ENCODE results near the gene SSTR3.

SSTR3 gene

DNA sequence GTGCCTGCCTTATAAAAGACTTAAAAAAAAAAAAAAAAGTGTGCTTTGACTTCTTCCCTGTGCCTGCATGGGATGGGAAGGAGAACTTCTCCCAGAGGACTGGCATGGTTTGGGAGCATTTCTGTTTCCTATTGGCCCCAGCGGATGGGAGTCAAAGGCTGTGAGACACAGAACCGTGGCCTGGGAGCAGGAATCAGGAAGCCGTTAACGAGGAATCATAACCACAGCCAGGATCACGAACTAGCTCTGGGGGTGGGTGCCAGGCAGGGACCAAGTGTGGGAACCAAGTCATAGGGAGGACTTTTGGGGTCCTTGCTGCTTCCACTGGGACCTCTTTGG lies 24.8 kb downstream of the SSTR3 start:
- TF ChIP-seq, protein P1, sequence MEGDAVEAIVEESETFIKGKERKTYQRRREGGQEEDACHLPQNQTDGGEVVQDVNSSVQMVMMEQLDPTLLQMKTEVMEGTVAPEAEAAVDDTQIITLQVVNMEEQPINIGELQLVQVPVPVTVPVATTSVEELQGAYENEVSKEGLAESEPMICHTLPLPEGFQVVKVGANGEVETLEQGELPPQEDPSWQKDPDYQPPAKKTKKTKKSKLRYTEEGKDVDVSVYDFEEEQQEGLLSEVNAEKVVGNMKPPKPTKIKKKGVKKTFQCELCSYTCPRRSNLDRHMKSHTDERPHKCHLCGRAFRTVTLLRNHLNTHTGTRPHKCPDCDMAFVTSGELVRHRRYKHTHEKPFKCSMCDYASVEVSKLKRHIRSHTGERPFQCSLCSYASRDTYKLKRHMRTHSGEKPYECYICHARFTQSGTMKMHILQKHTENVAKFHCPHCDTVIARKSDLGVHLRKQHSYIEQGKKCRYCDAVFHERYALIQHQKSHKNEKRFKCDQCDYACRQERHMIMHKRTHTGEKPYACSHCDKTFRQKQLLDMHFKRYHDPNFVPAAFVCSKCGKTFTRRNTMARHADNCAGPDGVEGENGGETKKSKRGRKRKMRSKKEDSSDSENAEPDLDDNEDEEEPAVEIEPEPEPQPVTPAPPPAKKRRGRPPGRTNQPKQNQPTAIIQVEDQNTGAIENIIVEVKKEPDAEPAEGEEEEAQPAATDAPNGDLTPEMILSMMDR (IDR thresholded peaks at IDR 0.05; ENCODE audit: unreplicated experiment in 3 of 3), result no peak
- Mint-ChIP-seq H3K27me3 (ENCODE audit: low read depth) (no peaks in the 10 kb centered on the region), H3K9me3 (no peaks in the 10 kb centered on the region), H3K4me1 (peaks cover 48% of the 10 kb centered on the region), H3K27ac (peak overlapping the region; percentile 99), H3K4me3 (peak overlapping the region; percentile 87 to 92 (median 88)), H3K36me3 (ENCODE audit: low read depth) (peaks cover 7% of the 10 kb centered on the region)

DNA sequence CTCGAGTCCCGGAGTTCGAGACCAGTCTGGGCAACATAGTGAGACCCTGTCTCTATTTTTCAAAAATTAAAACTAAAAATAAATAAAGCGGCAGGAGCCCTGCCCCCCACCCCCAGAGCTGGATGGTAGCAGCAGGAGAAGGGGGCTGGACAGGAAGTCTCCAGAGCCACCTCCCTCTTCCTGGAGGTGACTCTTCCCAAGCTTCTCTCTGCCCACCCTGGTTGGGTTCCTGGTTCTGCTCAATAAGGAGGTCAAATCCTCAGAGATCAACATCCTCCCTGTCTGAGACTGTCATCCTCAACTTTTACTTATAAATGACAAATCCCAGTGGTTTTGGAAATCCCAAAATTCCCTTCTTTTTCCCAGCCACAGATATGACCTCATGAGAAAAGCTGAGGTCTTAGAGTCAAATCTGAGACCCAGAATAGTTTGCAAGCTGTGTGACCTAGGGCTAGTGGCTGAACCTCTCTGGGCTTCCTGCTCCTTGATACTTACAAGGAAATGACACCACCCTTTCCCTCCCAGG lies 25.2 kb downstream of the SSTR3 start:
- Mint-ChIP-seq H3K27me3 (ENCODE audit: low read depth) (no peaks in the 10 kb centered on the region), H3K36me3 (ENCODE audit: low read depth) (peaks cover 7% of the 10 kb centered on the region), H3K9me3 (no peaks in the 10 kb centered on the region), H3K4me3 (peak overlapping the region; percentile 87 to 92 (median 88)), H3K27ac (peak overlapping the region; percentile 99), H3K4me1 (peaks cover 48% of the 10 kb centered on the region)
- TF ChIP-seq, protein P1 (IDR thresholded peaks at IDR 0.05; ENCODE audit: unreplicated experiment in 3 of 3), result no peak

DNA sequence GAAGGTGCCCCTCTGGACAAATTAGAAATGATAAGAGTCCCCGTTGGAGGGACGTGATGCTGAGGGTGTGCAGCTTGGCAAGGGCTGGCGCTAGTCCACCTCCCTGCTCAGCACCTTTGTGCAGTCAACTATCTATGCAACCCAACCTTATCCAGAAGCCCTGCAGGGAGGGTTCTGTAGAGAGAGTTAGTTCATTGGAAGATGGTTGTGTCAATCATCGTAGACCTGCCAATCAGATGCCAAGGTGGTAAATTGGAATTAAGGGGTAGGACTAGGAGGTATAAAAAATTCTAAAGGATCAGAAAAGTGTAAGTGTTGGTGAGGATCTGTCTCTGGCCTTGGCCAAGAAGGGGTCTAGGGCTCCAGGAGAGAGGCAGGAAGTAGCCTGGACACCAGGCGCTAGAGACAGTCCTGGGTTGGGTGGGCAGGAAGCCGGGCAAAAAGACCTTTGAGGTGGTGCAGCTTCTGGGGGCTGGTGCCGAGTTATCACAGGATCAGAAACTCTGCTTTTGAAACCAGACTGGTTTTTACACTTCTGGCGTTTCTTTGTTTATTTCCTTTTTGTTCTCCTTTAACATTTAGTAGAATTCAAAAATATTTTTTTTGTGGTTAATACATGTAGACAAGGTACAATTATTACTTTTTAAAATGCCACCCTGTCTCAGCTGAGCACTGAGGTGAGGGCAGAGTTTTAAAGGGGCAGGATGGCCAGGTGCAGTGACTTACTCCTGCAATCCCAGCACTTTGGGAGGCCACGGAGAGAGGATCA lies 25.9 kb downstream of the SSTR3 start:
- H3K9me3 Mint-ChIP-seq, result no peaks in the 10 kb centered on the region
- H3K27me3 Mint-ChIP-seq (ENCODE audit: low read depth), result no peaks in the 10 kb centered on the region
- peaks cover 52% of the 10 kb centered on the region for H3K4me1 Mint-ChIP-seq
- peaks cover 10% of the 10 kb centered on the region for H3K36me3 Mint-ChIP-seq (ENCODE audit: low read depth)
- TF ChIP-seq, protein P1 (IDR thresholded peaks at IDR 0.05; ENCODE audit: unreplicated experiment in 3 of 3), result no peak
- H3K4me3 Mint-ChIP-seq, result peak overlapping the region; percentile 73 to 92 (median 87)
- H3K27ac Mint-ChIP-seq, result peak overlapping the region; percentile 93 to 98 (median 97)

DNA sequence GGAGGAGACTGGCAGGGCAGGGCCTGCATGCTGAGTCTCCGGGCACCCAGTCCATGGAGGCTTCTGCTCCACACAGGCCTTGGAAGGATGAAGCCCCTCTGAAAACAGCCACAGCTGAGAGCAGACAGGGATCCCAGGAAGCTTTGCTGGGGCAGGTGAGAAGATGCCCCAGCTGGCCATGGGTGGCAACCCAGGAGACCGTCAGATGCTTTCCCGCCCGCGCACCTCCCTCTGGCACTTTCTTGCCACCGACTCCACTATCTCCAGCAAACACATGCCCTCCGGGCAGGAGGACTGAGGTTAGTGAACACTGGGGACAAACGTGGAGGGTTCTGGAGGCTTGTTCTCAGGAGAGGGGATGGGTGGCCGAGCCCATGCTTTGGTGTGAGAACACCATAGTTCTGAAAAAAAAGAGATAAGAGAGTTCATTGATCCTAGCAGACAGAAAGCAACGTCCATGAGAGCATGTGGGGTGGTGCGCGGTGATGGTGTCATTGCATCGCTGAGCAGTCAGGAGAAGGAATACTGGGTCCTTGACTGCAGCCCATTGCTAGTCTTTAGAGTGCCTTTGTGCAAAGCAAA lies 26.5 kb downstream of the SSTR3 start:
- H3K27ac Mint-ChIP-seq, result peak overlapping the region; percentile 93 to 98 (median 97)
- H3K9me3 Mint-ChIP-seq, result no peaks in the 10 kb centered on the region
- H3K4me1 Mint-ChIP-seq, result peaks cover 52% of the 10 kb centered on the region
- H3K36me3 Mint-ChIP-seq (ENCODE audit: low read depth), result peaks cover 10% of the 10 kb centered on the region
- no peaks in the 10 kb centered on the region for H3K27me3 Mint-ChIP-seq (ENCODE audit: low read depth)
- TF ChIP-seq, protein P1 (IDR thresholded peaks at IDR 0.05; ENCODE audit: unreplicated experiment in 3 of 3), result no peak
- peak overlapping the region; percentile 73 to 92 (median 87) for H3K4me3 Mint-ChIP-seq

DNA sequence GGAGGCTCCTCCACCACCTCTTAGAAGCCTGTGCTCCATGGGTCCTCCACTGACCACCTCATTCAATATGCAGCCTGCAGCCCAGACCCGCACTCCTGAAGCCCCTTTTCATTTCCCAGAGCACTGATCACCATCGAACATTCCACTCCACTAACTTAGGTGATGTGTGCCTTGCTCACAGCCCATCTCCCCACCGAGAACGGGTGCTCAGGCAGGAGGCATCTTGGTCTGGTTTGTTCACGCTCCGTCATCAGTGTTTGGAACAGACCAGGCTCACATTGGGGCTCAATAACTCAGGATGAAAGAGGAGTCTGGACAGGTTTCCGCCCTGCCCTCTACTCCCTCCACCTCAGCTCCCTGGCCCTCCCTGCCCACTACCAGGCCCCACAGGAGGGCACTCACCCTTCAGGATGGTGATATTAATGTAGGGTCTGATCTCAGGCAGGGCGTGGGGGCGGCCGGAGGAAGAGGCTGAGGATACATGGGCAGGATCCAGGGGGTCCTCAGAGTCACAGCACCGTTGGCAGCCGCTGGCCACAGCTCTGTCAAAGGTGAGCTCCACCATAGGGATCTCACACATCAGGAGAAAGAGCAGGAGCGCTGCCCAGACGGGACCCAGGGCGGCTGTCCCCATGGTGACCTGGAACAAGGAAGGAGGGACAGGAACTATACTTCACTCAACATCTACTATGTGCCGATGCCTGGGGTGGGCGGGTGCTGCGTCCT lies 27.3 kb downstream of the SSTR3 start:
- H3K4me1 Mint-ChIP-seq, result peaks cover 59% of the 10 kb centered on the region
- peaks cover 10% of the 10 kb centered on the region for H3K36me3 Mint-ChIP-seq (ENCODE audit: low read depth)
- H3K4me3 Mint-ChIP-seq, result peak overlapping the region in 1 of 3 experiments; percentile 15
- peak overlapping the region in 2 of 3 experiments; percentile 58 to 70 for H3K27ac Mint-ChIP-seq
- no peaks in the 10 kb centered on the region for H3K9me3 Mint-ChIP-seq
- peaks cover under 1% of the 10 kb centered on the region for H3K27me3 Mint-ChIP-seq (ENCODE audit: low read depth)
- TF ChIP-seq, protein P1 (IDR thresholded peaks at IDR 0.05; ENCODE audit: unreplicated experiment in 3 of 3), result no peak

All from nephron (organoid).